Measurements from ENCODE around the gene SLC6A1. TPM values are rescaled to one million over a fixed set of nuclear protein-coding genes. Genes with fewer than 3 reads are reported as not detected.

The SLC6A1 gene
- total and polyA plus RNA-seq, 2 of the 4 experiments (the other 2 are of a cell fraction) = 0.02 TPM; not detected in 1

- dilution Hi-C loops (cut with HindIII; ENCODE audit: low sequenced_read_pairs, unreplicated experiment) (no loop called here), in situ Hi-C loops (cut with MboI; ENCODE audit: low sequenced_read_pairs) (loop anchor here (5.0 kb wide), 1 partner anchor 107 kb away; no protein-coding TSS in a partner anchor), intact Hi-C loops (cut with micrococcal nuclease) (loop anchor here (1.0 to 10.0 kb wide), 4 partner anchors 108 to 301 kb away; no protein-coding TSS in a partner anchor)
- no peaks in the 10 kb centered on the region for H3K79me1 ChIP-seq (ENCODE audit: low read depth in 1 of 2, low read length in 2 of 2)
- H3K4me2 ChIP-seq (ENCODE audit: low read depth, low read length) = no peak overlapping the region
- no peak overlapping the region for H3K9ac ChIP-seq (ENCODE audit: low read depth, low read length)
- no peak overlapping the region for H2AK5ac ChIP-seq (ENCODE audit: low read depth, low read length)
- DNase-seq (peak; percentile 70), ATAC-seq (ENCODE audit: low read depth) (peak; percentile 97)
- peaks cover 25% of the 10 kb centered on the region for H3K27me3 ChIP-seq (ENCODE audit: control insufficient read depth, insufficient read depth, low read length)
- POLR2A ChIA-PET (ENCODE audit: unreplicated experiment) = no interaction called here
- H3K56ac ChIP-seq (ENCODE audit: extremely low read depth, insufficient read depth, low read length) = no peak overlapping the region
- no peak overlapping the region for H3K4me3 ChIP-seq (ENCODE audit: insufficient read depth, low read depth, low read length)
- H3K14ac ChIP-seq (replicated peaks; ENCODE audit: low read depth, low read length) = no peak overlapping the region
- peak overlapping the region; percentile 55 for H2AFZ ChIP-seq (replicated peaks; ENCODE audit: low read length, poor library complexity)
- no peak overlapping the region for H4K5ac ChIP-seq (ENCODE audit: low read depth, low read length)
- WGBS, 2 experiments (ENCODE audit: extremely low coverage in 2 of 2, insufficient read length in 1 of 2) = 51% methylated on average over 5 of the region's 14 CpGs; no CpG with 5 or more reads in 1 of the 2 experiments
- H3K18ac ChIP-seq (ENCODE audit: low read depth, low read length) = no peak overlapping the region
- no peak overlapping the region for H2BK20ac ChIP-seq (ENCODE audit: low read depth, low read length)
- TF ChIP-seq CTCF (conservative IDR thresholded peaks at IDR 0.05; ENCODE audit: low read depth, low read length) (peak; percentile 92), MXI1 (IDR thresholded peaks at IDR 0.05; ENCODE audit: borderline replicate concordance, low read depth, low read length) (no peak), MAZ (IDR thresholded peaks at IDR 0.05; ENCODE audit: borderline replicate concordance, low read depth, low read length) (peak; percentile 32; the same call in 1 of the 2 replicates), RCOR1 (IDR thresholded peaks at IDR 0.05; ENCODE audit: insufficient replicate concordance, low read length) (no peak), RAD21 (IDR thresholded peaks at IDR 0.05; ENCODE audit: low read length) (peak; percentile 92), SMC3 (IDR thresholded peaks at IDR 0.05; ENCODE audit: low read depth, low read length) (peak; percentile 93)
- no TSS peak for BruUV-seq (replicated peaks)
- CTCF ChIA-PET = interaction anchor here (0.7 to 2.6 kb wide), 12 partner anchors 13 to 303 kb away, joined by 3 to 17 read pairs (median 4); partner anchors contain the start of gene HRH1
- no peak overlapping the region for H2BK5ac ChIP-seq (ENCODE audit: low read depth, low read length, poor library complexity, severe bottlenecking)
- H3K4ac ChIP-seq (ENCODE audit: low read depth, low read length) = no peak overlapping the region
- H3K9me1 ChIP-seq (ENCODE audit: insufficient read depth, low read length) = no peaks in the 10 kb centered on the region; the same call in 1 of the 2 replicates
- H4K8ac ChIP-seq (ENCODE audit: low read depth in 2 of 2, low read length in 2 of 2) = no peak overlapping the region
- H4K20me1 ChIP-seq (ENCODE audit: insufficient read depth, low read length) = no peaks in the 10 kb centered on the region
- H3K4me1 ChIP-seq (ENCODE audit: control insufficient read depth, insufficient read depth, low read length) = peaks cover 4% of the 10 kb centered on the region; the same call in 1 of the 2 replicates
- H4K91ac ChIP-seq (ENCODE audit: insufficient read depth, low read depth, low read length) = no peak overlapping the region
- no peak overlapping the region for H3K23ac ChIP-seq (ENCODE audit: low read depth, low read length)
- H3K9me3 ChIP-seq (ENCODE audit: control insufficient read depth, insufficient read depth, low read length) = no peaks in the 10 kb centered on the region
- H2BK120ac ChIP-seq (ENCODE audit: low read depth, low read length) = no peak overlapping the region
- H2BK15ac ChIP-seq (ENCODE audit: low read depth, low read length) = no peak overlapping the region
- H2AK9ac ChIP-seq (replicated peaks; ENCODE audit: low read depth, low read length, poor library complexity) = no peak overlapping the region
- no peak overlapping the region for H3K27ac ChIP-seq (ENCODE audit: insufficient read depth, low read length)
- H3K36me3 ChIP-seq (ENCODE audit: control insufficient read depth, insufficient read depth, low read length) = no peaks in the 10 kb centered on the region
Observed at GRCh38 chr3:11059090-11059798, 66.7 kb downstream of the SLC6A1 start.

All from IMR-90 (cell line).